Measurements from ENCODE around the gene RNF123.

The RNF123 gene

GRCh38 chr3:49759226-49759625 lies 69.9 kb downstream of the RNF123 start:
- Histone ChIP-seq H2AFZ (ENCODE audit: low read length, unreplicated experiment) (no peak overlapping the region), H3K27ac (ENCODE audit: low read depth, low read length) (no peak overlapping the region), H3K27me3 (ENCODE audit: insufficient read depth, low read length) (no peaks in the 10 kb centered on the region), H3K4me1 (ENCODE audit: control insufficient read depth, insufficient read depth, low read length, unreplicated experiment) (no peaks in the 10 kb centered on the region), H3K79me2 (ENCODE audit: control insufficient read depth, insufficient read depth, low read length, unreplicated experiment) (peaks cover 62% of the 10 kb centered on the region), H3K4me3 (ENCODE audit: low read depth, low read length) (no peak overlapping the region), H3K36me3 (ENCODE audit: insufficient read depth, low read length) (no peaks in the 10 kb centered on the region)

GRCh38 chr3:49761661-49762060 lies 72.3 kb downstream of the RNF123 start:
- Histone ChIP-seq H3K36me3 (ENCODE audit: insufficient read depth, low read length) (peaks cover 8% of the 10 kb centered on the region; the same call in 1 of the 2 replicates), H3K27ac (ENCODE audit: low read depth, low read length) (no peak overlapping the region), H3K4me3 (ENCODE audit: low read depth, low read length) (no peak overlapping the region), H2AFZ (ENCODE audit: low read length, unreplicated experiment) (no peak overlapping the region), H3K27me3 (ENCODE audit: insufficient read depth, low read length) (no peaks in the 10 kb centered on the region), H3K79me2 (ENCODE audit: control insufficient read depth, insufficient read depth, low read length, unreplicated experiment) (peaks cover 58% of the 10 kb centered on the region), H3K4me1 (ENCODE audit: control insufficient read depth, insufficient read depth, low read length, unreplicated experiment) (no peaks in the 10 kb centered on the region)

GRCh38 chr3:49763981-49764380 lies 74.6 kb downstream of the RNF123 start:
- Histone ChIP-seq H3K79me2 (ENCODE audit: control insufficient read depth, insufficient read depth, low read length, unreplicated experiment) (peaks cover 52% of the 10 kb centered on the region), H3K4me3 (ENCODE audit: low read depth, low read length) (no peak overlapping the region), H3K4me1 (ENCODE audit: control insufficient read depth, insufficient read depth, low read length, unreplicated experiment) (no peaks in the 10 kb centered on the region), H2AFZ (ENCODE audit: low read length, unreplicated experiment) (no peak overlapping the region), H3K36me3 (ENCODE audit: insufficient read depth, low read length) (peaks cover 8% of the 10 kb centered on the region), H3K27ac (ENCODE audit: low read depth, low read length) (no peak overlapping the region), H3K27me3 (ENCODE audit: insufficient read depth, low read length) (no peaks in the 10 kb centered on the region)

GRCh38 chr3:49769286-49769915 lies 80.0 kb downstream of the RNF123 start:
- Histone ChIP-seq H3K27ac (ENCODE audit: low read depth, low read length) (no peak overlapping the region), H3K36me3 (ENCODE audit: insufficient read depth, low read length) (peaks cover 11% of the 10 kb centered on the region), H3K27me3 (ENCODE audit: insufficient read depth, low read length) (no peaks in the 10 kb centered on the region), H3K4me3 (ENCODE audit: low read depth, low read length) (no peak overlapping the region), H2AFZ (ENCODE audit: low read length, unreplicated experiment) (no peak overlapping the region), H3K4me1 (ENCODE audit: control insufficient read depth, insufficient read depth, low read length, unreplicated experiment) (peaks cover under 1% of the 10 kb centered on the region), H3K79me2 (ENCODE audit: control insufficient read depth, insufficient read depth, low read length, unreplicated experiment) (peaks cover 57% of the 10 kb centered on the region)

- no peak overlapping the region for H2AFZ ChIP-seq (ENCODE audit: low read length, unreplicated experiment)
- H3K36me3 ChIP-seq (ENCODE audit: insufficient read depth, low read length), result peaks cover 6% of the 10 kb centered on the region
- H3K4me3 ChIP-seq (ENCODE audit: low read depth, low read length), result no peak overlapping the region
- peaks cover 56% of the 10 kb centered on the region for H3K79me2 ChIP-seq (ENCODE audit: control insufficient read depth, insufficient read depth, low read length, unreplicated experiment)
- no peak overlapping the region for H3K27ac ChIP-seq (ENCODE audit: low read depth, low read length)
- peaks cover 6% of the 10 kb centered on the region for H3K4me1 ChIP-seq (ENCODE audit: control insufficient read depth, insufficient read depth, low read length, unreplicated experiment)
- no peaks in the 10 kb centered on the region for H3K27me3 ChIP-seq (ENCODE audit: insufficient read depth, low read length)
Measured at GRCh38 chr3:49769926-49770325, 80.6 kb downstream of the RNF123 start.
